WERI-Rb-1 (cell line): ENCODE measurements around the gene APLP2.

Experiments
- DNase-seq: peaks from one replicate; pipeline ENCODE4 v3.0.0-alpha.2; 2020
- H3K27ac ChIP-seq: fragments of 250-450 bp; sonication (Bioruptor Pico); 2 replicates; pipeline ENCODE4 v1.5.1; 2020; ENCODE audit warnings: mild to moderate bottlenecking, moderate library complexity
- H3K27me3 ChIP-seq: fragments of 250-450 bp; sonication (Bioruptor Pico); 2 replicates; pipeline ENCODE4 v1.5.1; 2021; ENCODE audit warnings: mild to moderate bottlenecking, low read depth, moderate library complexity; ENCODE audit not compliant: insufficient read depth, severe bottlenecking
- H3K36me3 ChIP-seq: fragments of 250-450 bp; sonication (Bioruptor Pico); 2 replicates; pipeline ENCODE4 v1.5.1; 2020; ENCODE audit warnings: mild to moderate bottlenecking, moderate library complexity
- H3K4me3 ChIP-seq: 2 replicates; pipeline ENCODE4 v1.5.1; 2011; ENCODE audit warnings: low read depth, mild to moderate bottlenecking, control low read depth, low read length
- H3K9me3 ChIP-seq: fragments of 250-450 bp; sonication (Bioruptor Pico); 2 replicates; pipeline ENCODE4 v1.5.1; 2021; ENCODE audit warnings: mild to moderate bottlenecking, moderate library complexity; ENCODE audit not compliant: severe bottlenecking
- CTCF ChIP-seq: IDR thresholded peaks from 2 replicates; pipeline ENCODE4 v1.5.1; 2011; ENCODE audit warnings: low read depth, mild to moderate bottlenecking, control low read depth, inconsistent platforms, low read length

The APLP2 gene

DNA sequence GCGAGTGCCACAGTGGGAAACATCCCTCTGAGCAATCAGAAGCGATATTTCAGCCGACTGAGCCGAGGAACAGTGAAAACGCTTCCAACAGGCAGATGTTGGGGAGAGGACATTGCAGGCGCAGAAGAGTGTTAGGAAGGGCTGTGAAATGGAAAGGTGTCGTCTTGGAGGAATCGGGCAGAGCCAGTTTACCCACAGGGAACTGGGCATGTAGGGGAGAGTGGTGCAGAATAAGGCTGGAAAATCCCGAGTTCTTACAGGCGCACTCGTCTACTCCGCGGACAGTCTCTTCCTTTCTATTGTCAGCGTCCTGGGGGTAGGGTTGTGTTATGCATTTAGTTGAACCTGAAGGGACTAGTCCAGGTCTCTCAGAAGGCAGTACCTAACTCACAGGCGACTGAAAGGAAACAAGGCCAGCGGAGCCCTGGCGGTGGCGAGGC is 1.1 kb upstream of the APLP2 start:
- peak; percentile 12 for DNase-seq
- H3K27me3 ChIP-seq = no peaks in the 10 kb centered on the region
- no peaks in the 10 kb centered on the region for H3K9me3 ChIP-seq
- H3K4me3 ChIP-seq = peak overlapping the region; percentile 72
- H3K27ac ChIP-seq = no peak overlapping the region
- no peaks in the 10 kb centered on the region for H3K36me3 ChIP-seq
- TF ChIP-seq CTCF = no peak

GRCh38 chr11:130068986-130069658 is 572 bp upstream of the APLP2 start:
- Histone ChIP-seq H3K9me3 (no peaks in the 10 kb centered on the region), H3K4me3 (peak overlapping the region; percentile 72), H3K36me3 (no peaks in the 10 kb centered on the region), H3K27me3 (no peaks in the 10 kb centered on the region), H3K27ac (peak overlapping the region; percentile 72)
- no peak for DNase-seq
- no peak for TF ChIP-seq CTCF

- DNase-seq = peak; percentile 31
- peak overlapping the region; percentile 67 for H3K27ac ChIP-seq
These were observed 583 bp downstream of the APLP2 start for GRCh38 chr11:130070109-130070845.

DNA sequence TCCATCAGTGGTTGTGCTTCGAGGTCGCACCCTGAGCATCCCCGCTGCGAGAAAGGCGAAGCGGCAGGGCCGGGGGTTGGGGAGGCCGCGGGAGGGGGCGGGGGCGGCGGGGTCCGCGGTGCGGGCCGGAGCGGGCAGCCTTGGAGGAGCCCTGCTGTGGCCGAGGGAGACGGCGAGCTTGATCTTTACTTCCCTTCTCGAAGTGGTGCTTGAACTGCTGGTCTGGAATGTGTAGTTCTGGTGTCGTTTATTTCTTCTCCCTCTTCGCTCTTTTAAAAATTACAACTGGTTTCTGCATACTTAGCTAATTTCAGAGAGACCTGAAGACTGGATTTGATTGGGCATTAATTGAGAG is 1.1 kb downstream of the APLP2 start:
- Histone ChIP-seq H3K27me3 (no peaks in the 10 kb centered on the region), H3K36me3 (no peaks in the 10 kb centered on the region), H3K4me3 (peak overlapping the region; percentile 66), H3K27ac (no peak overlapping the region), H3K9me3 (no peaks in the 10 kb centered on the region)
- peak; percentile 17 for DNase-seq
- no peak for TF ChIP-seq CTCF

More at GRCh38 chr11:130070109-130070845, 583 bp downstream of the APLP2 start:
- no peak for TF ChIP-seq CTCF
- no peaks in the 10 kb centered on the region for H3K9me3 ChIP-seq
- no peaks in the 10 kb centered on the region for H3K27me3 ChIP-seq
- no peaks in the 10 kb centered on the region for H3K36me3 ChIP-seq
- peak overlapping the region; percentile 66 for H3K4me3 ChIP-seq

DNA sequence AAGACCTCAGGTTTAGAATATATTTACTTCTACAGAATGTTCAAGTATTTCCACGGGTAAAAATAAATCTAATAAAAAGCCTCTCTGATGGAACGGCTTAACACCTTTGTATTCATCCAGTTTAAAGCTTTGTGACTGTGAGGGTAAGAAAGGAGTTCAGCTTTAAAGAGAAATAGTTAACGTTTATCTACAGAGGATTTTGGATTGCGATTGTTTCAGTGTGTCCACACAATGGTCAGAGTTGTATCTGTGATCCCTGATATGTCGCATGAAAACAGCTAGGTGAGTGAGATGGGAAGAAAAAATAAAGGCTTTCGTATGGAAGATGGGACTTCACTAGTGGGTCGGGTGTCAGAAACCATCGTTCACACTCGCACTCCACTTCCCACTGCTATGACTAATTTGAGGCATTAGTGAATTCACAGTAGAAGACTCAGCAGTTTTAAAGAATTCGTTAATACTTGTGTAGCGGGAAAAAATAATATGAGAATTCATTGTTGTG is 1.6 kb downstream of the APLP2 start:
- Histone ChIP-seq H3K27me3 (no peaks in the 10 kb centered on the region), H3K27ac (no peak overlapping the region), H3K36me3 (no peaks in the 10 kb centered on the region), H3K9me3 (no peaks in the 10 kb centered on the region), H3K4me3 (peak overlapping the region; percentile 66)
- no peak for DNase-seq
- no peak for TF ChIP-seq CTCF
